Fibroblast of skin of abdomen (primary cell): Measurements from ENCODE around the gene TAOK1.
A peak's percentile ranks its signal among the peaks of the same experiment; 100 is the strongest.

Experiments used
- DNase-seq: peaks from one replicate; pipeline ENCODE4 v3.0.0-alpha.2; 2013

Gene TAOK1

GRCh38 chr17:29379084-29379991 lies 10.8 kb upstream of the TAOK1 start:
- no peak for DNase-seq

GRCh38 chr17:29383686-29384085 lies 6.5 kb upstream of the TAOK1 start:
- DNase-seq = peak; percentile 48

- DNase-seq = no peak
These were observed 5.3 kb upstream of the TAOK1 start for GRCh38 chr17:29384901-29385300.

GRCh38 chr17:29386760-29387159 lies 3.4 kb upstream of the TAOK1 start:
- no peak for DNase-seq

- DNase-seq = no peak
These were observed 1.2 kb upstream of the TAOK1 start for GRCh38 chr17:29388937-29389336.

- DNase-seq = peak; percentile 37
These were observed 878 bp downstream of the TAOK1 start for GRCh38 chr17:29390851-29391631.

- DNase-seq = no peak
These were observed 3.3 kb downstream of the TAOK1 start for GRCh38 chr17:29393436-29393835.

- DNase-seq = no peak
These were observed 4.6 kb downstream of the TAOK1 start for GRCh38 chr17:29394761-29395160.

- no peak for DNase-seq
These were observed 5.9 kb downstream of the TAOK1 start for GRCh38 chr17:29396066-29396465.

GRCh38 chr17:29399634-29400033 lies 9.5 kb downstream of the TAOK1 start:
- no peak for DNase-seq

GRCh38 chr17:29400818-29401217 lies 10.7 kb downstream of the TAOK1 start:
- DNase-seq = no peak

GRCh38 chr17:29401258-29401657 lies 11.1 kb downstream of the TAOK1 start:
- no peak for DNase-seq

- DNase-seq = peak; percentile 16
These were observed 17.7 kb downstream of the TAOK1 start for GRCh38 chr17:29407856-29408255.

GRCh38 chr17:29409963-29410362 lies 19.8 kb downstream of the TAOK1 start:
- DNase-seq = no peak

GRCh38 chr17:29412780-29413565 lies 22.8 kb downstream of the TAOK1 start:
- peak; percentile 87 for DNase-seq

GRCh38 chr17:29420128-29420527 lies 30.0 kb downstream of the TAOK1 start:
- DNase-seq = no peak

- DNase-seq = no peak
These were observed 40.1 kb downstream of the TAOK1 start for GRCh38 chr17:29430275-29430674.

GRCh38 chr17:29433541-29433940 lies 43.4 kb downstream of the TAOK1 start:
- DNase-seq = no peak

- no peak for DNase-seq
These were observed 44.4 kb downstream of the TAOK1 start for GRCh38 chr17:29434550-29434949.

GRCh38 chr17:29442451-29442850 lies 52.3 kb downstream of the TAOK1 start:
- no peak for DNase-seq

- no peak for DNase-seq
These were observed 53.0 kb downstream of the TAOK1 start for GRCh38 chr17:29443041-29443739.

- DNase-seq = peak; percentile 38
These were observed 54.4 kb downstream of the TAOK1 start for GRCh38 chr17:29444589-29444988.
